ENCODE data around the gene NME4.
A peak's percentile ranks its signal among the peaks of the same experiment; 100 is the strongest.
"Not testable (repeated sequence)": the region's sequence is repeated elsewhere in the genome, so short reads cannot be mapped to it uniquely, and the experiment has no call there.

Gene NME4

DNA sequence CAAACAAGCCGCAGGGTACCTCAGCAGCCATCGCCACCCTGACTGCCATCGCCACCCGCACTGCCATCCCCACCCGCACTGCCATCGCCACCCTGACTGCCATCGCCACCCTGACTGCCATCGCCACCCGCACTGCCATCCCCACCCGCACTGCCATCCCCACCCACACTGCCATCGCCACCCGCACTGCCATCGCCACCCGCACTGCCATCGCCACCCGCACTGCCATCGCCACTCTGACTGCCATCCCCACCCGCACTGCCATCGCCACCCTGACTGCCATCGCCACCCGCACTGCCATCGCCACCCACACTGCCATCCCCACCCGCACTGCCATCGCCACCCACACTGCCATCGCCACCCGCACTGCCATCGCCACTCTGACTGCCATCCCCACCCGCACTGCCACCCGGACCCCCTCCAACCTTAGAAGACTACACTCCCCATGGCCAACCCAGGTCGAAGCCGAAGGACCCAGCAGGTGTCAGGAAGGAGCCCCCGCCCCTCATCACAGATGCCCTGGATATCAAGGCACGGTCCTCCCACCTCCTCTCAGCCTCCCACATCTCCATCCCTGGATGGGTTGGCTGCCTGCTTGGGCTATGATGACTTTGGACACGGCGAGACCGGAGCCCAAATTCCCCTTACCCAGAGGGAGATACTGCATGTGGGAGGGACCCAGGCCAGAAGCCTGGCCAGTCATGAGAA lies 18.7 kb upstream of the NME4 start:
- DNase-seq = not testable (repeated sequence)

DNA sequence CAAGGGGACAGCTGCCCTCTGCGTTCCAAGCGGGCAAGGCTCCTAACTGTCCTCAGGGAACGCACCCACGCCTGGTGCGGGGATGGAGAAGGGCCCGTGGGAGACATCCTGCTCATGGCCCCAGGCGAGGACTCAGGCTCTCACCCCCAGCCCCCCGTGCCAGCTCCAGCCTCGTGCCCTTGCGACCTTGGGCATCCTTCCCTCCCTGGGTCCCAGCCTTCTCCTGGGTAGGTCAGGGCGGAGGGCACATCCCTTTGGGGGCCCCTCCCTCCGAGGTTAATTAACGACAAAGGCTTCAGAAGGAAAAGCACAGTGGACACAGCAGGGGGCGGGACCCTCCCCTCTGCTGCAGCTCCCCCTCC lies 18.2 kb upstream of the NME4 start:
- no peak for DNase-seq

DNA sequence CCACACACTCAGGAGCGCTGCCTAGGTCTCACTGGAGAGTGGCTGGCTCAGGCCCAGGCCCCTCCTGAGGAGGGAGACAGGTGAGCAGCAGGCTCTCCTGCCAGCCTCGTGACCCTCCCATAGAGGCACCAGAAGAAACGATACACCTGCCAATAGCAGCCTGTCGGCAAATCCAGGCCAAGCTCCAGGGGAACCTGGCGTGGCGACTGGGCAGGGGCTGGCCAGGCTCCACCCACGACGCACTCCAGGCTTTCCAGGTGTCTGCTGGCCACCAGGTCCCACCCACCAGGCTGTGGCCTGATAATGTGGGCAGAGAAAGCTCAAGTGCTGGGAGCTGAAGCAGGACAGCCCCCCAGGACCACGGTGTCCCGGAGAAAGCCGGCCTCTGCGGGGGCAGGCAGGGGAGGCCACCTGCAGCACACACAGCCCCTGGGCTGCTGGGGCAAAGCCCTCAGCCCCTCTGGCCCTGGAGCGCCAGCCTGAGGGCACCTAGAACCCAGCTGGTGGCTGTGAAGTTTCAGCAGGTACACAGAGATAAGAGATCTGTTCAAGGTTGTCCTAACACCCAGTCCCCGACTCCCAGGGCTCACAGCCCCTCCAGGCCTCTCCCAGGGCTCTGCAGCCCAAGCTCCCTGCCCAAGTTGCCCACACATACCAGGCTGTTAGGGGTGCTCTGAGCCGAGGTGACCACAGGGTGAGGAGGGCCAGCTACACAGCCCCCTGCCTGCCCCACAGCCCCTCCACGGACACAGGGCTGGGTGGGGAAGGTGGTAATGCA lies 17.6 kb upstream of the NME4 start:
- DNase-seq = peak; percentile 42

DNA sequence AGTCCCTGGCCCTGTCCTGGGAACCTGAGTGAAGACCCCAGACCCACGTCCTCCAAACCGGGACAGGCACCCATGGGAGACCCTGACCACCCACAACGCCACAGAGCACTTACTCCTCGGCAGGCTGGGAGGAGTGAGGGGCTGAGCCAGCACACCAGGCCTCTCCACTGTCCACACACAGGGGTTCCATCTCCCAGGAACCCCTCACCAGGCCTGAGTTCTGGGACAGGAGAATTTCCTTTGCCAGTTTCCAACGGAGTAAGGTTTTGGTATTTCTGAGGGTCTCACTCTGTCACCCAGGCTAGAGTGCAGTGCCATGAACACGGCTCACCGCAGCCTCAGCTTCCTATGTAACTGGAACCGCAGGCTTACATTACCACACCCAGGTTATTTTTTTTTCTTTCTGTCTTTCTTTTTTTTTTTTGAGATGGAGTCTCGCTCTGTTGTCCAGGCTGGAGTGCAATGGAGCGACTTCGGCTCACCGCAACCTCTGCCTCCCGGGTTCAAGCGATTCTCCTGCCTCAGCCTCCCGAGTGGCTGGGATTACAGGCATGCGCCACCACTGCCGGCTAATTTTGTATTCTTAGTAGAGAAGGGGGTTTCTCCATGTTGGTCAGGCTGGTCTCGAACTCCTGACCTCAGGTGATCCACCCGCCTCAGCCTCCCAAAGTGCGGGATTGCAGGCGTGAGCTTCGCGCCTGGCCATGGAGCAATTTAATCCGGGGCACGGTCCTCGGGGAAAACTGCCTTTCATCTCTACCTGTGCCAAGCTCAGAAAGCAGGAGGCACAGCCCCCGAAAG lies 16.8 kb upstream of the NME4 start:
- DNase-seq = no peak

DNA sequence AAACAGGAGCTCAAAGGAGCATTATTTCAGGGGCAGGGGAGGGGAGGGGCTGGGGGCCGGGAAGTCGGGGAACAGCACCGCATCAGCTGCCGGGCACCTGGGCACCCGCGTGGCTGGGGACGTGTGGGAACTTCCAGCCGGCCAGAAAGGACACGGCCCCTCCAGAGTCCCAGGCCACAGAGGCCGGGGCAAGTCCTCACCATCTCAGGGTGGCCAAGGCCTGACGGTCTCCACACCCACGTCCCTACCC lies 16.3 kb upstream of the NME4 start:
- DNase-seq = no peak

DNA sequence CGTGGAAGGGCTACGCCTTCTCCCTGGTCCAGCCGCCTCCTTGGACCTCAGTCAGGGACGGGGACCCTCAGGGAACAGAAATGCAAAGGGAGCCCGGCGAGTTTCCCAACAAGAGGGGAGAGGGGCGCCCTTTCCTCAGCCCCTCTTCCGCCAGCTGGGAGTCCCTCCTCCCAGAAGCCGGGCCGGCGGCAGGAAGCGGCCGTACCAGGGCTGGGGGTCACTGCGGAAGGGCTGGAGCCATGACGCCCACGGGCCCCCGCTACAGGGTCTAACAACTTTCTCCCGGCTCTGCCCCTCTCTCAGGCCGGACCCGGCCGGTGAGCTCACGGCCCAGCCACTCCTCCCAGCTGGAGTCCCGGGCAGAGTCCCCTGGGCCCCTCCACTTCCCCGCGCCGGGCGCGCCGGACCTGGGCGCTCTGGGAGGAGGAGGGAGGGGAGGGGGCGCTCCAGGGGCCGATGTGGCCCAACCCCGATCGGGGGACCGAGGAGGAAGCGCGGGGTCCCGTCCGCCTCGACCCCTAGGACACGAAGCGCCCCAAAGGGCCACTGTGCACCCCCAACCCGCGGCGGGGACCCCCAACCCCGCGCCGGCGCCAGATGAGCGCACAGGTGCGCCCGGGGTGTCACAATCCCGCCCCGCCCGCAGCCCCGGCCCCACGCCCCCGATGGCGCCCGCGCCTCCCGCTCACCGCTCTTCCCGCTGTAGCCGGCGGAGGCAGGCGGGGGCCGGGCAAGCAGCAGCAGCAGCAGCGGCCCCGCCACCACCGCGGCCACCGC lies 15.8 kb upstream of the NME4 start:
- DNase-seq = no peak

DNA sequence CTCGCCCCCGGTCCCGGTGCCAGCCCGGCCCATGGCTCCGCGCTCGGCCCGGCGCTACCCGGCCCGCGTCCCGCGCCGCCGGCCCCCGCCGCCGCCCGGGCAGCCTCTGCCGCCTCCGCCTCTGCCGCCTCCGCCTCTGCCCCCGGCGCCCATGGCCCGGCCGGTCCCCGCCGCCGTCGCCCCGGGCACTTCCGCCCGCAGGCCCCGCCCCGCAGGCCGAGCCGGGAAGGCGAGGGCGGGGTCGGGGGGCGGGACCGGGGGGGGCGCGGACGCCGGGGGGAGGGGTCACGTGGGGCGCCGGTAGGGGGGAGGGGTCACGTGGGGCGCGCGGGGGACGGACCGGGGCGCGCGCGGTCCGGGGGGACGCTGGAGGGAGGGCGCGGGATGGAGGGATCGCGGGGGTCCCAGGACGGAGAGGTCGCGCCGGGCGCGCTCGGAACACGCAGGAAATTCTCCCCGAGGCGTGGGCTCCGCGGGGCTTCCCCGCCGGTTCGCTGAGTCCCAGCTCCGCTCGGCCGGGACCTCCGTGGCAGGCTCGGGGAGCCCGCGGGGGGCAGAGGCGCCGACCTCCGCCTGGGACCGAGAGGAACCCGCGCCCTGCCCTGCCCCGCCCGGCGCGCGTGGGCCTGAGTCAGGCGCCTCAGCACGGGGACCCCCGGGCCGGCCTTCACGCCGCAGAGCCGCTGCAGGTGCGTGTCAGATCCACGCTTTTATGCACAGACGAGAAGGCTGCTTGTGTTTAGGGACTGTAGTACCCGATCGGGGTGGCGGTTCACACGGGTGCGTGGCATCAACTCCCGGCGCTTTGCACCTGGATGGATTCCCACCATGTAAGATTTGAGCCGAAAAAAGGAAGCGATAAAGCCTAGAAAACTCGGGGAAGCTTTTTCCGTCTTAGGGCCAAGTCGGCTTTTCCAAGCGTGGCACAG lies 14.9 kb upstream of the NME4 start, which contains the start of gene PGAP6:
PGAP6 (minus strand) TSS at position 190 of the 929 bp plus-strand sequence; CDS start at position 33, 157 bp downstream.
- no peak for DNase-seq

DNA sequence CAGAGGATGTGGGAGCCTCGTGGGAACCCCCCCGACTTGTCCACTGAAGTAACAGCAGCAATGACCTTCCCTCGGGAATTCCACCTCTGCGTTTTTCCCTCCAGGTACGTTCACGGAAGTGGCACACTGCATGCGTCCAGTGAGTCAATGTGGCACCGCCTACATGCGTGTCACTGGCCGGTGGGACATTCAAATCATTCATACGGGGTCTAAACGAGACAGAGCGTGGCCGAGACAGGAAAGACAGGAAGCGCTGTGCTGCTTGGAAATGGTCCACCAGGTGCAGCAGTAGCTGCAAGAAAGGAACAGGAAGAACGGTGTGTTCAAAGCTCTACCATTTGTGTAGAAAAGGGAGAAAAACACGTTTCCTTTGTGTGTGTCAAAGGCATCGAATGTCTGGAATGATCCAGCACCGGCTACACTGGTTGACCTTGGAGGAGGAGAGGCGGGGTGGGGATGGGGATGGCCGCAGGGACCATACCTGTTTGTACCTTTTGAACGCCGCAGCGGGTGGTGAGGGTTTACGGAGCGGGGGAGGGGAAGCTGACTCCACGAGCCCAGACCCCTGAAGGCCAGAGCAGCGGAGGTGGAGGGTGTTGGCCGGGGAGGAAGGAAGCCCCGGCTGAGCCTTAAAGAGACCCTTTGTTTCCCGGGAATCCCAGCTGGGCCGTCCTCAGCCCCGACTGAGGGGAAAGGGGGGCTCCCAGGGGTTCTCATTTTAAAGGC lies 13.5 kb upstream of the NME4 start:
- no peak for DNase-seq

DNA sequence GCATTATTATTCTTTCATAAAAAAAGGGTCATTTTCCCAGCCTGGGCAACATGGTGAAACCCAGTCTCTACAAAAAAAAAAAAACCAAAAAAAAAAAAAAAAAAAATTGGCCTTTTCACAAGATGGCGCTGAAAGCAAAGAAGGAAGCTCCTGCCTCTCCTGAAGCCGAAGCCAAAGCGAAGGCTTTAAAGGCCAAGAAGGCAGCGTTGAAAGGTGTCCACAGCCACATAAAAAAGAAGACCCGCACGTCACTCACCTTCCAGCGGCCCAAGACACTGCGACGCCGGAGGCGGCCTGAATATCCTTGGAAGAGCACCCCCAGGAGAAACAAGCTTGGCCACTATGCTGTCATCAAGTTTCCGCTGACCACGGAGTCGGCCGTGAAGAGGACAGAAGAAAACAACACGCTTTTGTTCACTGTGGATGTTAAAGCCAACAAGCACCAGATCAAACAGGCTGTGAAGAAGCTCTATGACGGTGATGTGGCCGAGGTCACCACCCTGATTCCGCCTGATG lies 10.3 kb upstream of the NME4 start:
- no peak for DNase-seq

DNA sequence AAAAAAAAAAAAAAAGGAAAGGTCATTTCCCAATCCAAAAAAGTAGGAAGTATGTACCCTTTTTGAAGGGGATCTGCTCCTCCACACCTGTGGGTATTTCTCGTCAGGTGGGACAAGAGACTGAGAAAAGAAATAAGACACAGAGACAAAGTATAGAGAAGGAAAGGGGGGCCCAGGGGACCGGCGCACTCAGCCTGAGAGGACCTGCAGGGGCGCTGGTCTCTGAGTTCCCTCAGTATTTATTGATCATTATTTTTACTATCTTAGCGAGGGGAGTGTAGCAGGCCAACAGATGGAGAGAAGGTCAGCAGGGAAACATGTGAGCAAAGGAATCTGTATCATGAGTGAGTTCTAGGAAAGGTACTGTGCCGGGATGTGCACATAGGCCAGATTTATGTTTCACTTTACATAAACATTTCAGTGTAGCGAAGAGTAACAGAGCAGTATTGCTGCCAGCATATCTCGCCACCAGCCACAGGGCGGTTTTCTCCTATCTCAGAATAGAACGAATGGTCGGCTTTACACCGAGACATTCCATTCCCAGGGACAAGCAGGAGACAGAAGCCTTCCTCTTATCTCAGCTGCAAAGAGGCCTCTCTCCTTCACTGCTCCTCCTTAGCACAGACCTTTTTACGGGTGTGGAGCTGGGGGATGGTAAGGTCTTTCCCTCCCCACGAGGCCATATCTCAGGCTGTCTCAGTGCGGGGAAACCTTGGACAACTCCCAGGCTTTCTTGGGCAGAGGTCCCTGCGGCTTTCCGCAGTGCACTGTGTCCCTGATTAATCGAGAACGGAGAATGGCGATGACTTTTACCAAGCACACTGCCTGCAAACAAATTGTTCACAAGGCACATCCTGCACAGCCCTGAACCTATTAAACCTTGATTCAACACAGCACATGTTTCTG lies 9.0 kb upstream of the NME4 start:
- DNase-seq = not testable (repeated sequence)

DNA sequence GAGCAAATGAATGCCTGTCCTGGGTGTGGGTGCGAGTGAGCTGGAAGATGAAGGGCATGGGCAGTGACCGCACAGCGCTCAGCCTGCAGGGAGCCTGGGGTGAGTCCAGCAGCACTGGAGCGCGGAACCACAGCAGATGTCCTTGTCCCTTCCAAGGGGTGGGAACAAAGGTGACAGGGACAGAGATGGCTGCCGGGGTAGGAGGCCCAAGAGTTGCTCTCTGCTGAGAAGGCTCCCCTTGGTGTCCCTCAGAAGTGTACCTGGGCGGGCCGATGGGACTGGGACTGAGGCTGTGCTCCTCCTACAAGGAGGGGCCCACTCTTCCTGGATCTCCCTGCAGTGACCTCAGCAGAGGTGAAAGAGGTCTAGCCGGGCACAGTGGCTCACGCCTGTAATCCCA lies 7.6 kb upstream of the NME4 start:
- DNase-seq = no peak

DNA sequence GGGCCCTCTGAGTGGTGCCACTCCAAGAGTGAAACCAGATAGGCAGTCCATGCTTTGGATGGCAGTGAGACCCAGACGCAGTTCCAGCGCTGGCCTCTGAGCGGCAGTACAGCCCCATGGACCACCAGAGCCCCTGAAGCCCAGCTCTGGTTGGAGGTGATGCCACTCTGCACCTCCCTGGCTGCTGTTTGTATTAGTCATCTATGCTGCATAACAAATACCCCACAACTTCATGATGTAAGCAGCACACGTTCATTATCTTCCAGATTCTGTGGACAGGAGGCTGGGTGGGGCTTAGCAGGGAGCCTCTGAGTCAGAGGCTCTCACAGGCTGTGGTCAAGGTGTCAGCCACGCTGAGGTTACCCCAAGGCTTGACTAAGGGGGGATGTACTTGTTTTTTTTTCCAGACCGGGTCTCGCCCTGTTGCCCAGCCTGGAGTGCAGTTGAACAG lies 5.1 kb upstream of the NME4 start:
- DNase-seq = no peak

DNA sequence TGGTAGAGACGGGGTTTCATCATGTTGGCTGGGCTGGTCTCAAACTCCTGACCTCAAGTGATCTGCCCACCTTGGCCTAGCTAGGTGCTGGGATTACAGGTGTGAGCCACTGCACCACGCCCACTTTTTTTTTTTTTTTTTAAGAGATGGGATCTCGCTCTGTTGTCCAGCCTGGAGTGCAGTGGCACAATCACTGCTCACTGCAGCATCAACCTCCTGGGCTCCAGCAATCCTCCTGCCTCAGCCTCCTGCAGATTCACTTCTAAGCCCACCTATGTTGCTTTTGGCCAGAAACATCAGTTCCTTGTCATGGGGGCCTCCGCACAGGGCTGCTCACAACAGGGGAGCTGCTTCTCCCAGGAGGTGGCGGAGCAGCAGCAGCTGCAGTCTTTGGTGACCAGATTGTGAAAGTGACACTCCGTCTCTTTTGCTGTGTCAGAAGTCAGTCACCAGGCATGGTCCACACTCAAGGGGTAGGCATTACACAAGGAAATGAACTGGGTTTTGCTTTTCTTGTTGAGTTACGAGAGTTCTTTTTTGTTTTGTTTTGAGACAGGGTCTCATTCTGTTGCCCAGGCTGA lies 4.5 kb upstream of the NME4 start:
- no peak for DNase-seq

DNA sequence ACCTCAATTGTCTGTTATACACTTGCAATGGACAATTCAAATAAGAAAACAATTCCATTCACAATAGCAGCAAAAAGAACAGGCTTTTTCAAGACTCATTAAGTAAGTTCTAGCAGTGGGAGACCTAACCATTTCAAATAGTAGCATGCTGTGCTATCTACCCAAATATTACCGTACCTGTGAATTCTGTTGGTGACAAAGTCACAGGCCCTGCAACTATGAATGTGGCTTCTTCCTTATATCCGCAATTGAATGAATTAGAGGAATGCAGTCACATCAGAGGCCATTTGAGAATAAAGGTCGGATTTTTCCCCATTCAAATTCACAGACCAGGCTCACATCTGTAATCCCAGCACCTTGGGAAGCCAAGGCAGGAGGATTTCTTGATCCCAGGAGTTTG lies 800 bp upstream of the NME4 start:
- DNase-seq = peak; percentile 20

DNA sequence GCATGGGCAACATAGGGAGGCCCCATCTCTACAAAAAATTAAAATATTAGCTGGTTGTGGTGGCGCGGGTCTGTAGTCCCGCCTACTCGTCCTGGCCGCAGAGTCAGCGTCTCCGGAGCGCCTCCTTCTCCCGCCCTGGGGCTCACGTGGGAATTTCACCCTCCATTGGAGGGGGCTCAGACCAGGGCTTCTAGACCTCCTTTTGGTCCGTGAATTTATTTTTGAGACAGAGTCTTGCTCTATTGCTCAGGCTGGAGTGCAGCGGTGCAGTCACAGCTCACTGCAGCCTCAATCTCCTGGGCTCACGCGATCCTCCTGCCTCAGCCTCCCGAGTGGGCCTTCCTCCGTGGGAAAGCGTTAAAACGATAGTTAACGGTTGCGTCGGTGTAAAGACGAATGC lies 394 bp upstream of the NME4 start:
- no peak for DNase-seq

DNA sequence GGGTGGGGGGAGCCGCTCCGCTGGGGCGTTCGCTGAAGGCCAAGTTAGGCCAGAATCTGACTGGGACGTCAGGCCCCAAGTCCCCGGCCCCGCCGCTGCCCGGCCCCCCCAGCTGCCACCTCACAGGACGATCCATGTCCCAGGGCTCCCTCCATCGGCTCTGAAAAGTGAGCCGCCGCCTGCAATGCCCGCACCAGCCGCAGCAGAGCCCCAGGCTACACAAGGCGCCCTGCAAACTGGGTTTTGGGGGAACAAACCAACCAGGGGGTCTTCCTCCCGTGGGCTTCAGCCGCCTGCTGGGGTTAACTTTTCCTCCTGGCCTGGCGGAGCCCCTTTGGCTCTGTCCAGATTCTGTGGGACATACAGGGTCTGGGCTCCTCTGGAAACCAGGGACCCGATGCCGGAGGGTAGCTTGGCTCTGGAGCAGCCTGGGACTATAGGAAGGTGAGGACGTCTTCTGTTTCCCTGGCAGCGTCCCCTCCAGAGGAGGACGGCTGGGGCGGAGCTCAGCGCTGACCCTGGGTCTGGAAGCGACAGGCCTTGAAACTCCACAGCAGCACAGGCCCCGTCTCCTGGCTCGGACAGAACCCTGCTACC lies 835 bp downstream of the NME4 start:
- DNase-seq = no peak

DNA sequence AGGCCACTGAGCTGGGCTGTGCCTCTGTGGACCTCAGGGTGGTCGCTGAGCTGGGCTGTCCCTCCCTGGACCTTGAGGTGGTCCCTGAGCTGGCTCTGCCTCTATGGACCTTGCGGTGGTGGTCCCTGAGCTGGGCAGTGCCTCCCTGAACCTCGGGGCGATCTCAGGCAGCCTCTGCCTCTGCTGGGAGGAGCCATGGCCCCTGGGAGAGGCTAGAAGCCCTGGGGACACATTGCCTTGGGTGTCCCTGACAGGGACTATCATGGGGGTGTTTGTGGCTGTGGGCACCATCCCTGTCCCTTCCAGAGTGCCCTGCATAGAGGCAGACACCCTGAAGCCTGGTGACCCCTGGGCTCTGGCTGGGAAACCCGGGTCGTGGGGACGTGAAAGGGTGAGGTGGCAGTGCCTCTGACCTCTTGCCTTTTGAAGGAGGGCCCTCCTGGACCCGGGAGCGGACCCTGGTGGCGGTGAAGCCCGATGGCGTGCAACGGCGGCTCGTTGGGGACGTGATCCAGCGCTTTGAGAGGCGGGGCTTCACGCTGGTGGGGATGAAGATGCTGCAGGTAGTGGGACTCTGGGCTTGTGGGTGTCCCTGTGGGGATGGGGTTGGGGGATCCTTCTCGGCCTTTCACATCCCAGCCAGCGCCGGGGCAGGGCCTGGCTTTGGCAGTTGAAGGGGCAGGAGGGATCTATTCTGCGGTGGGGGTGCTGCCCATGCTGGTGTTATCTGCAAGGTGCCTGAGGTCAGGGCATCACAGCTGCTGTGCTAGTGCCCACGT lies 1.8 kb downstream of the NME4 start:
- no peak for DNase-seq

DNA sequence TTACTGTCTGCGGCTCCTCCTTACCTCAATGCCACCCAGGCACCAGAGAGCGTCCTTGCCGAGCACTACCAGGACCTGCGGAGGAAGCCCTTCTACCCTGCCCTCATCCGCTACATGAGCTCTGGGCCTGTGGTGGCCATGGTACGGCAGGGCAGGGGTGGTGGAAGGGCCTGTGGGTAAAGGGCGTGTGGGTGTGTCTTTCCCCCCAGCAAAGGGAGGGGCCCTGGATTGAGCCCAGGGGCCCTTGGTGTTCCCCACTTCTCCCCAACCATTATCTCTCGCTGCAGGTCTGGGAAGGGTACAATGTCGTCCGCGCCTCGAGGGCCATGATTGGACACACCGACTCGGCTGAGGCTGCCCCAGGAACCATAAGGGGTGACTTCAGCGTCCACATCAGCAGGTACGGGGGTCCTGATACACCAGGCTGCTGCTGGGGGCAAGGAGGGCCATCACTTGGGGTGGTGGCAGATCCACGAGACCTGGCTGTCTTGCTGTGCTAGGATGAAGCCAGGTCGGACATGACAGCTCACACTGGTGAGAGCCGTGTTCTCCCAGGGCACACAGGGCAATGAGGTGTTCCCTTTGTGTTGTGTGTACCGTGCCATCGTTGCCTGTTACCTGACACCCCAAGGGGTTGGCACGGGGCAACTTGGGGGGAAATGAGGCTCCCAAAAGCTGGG lies 2.5 kb downstream of the NME4 start:
- no peak for DNase-seq

Data from NCI-H1417 treated with DMSO at 0.1 percent for 48 hours (cell line).